8988T (cell line): ENCODE measurements around the gene ADIPOR1.
"Not testable (repeated sequence)": the region's sequence is repeated elsewhere in the genome, so short reads cannot be mapped to it uniquely, and the experiment has no call there.

Source experiments
- DNase-seq: peaks from one replicate; pipeline ENCODE4 v3.0.0; 2011

Gene ADIPOR1

DNA sequence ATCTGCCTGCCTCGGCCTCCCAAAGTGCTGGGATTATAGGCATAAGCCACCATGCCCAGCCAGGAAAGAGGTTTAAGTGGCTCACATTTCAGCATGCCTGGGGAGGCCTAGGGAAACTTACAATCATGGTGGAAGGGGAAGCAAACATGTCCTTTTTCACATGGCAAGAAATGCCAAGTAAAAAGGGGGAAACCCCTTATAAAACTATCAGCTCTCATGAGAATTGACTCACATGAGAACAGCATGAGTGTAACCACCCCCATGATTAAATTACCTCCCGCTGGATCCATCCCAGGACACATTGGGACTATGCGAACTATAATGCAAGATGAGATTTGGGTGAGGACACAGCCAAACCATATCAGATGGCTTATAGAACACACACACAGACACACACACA lies 22.3 kb downstream of the ADIPOR1 start:
- no peak for DNase-seq

DNA sequence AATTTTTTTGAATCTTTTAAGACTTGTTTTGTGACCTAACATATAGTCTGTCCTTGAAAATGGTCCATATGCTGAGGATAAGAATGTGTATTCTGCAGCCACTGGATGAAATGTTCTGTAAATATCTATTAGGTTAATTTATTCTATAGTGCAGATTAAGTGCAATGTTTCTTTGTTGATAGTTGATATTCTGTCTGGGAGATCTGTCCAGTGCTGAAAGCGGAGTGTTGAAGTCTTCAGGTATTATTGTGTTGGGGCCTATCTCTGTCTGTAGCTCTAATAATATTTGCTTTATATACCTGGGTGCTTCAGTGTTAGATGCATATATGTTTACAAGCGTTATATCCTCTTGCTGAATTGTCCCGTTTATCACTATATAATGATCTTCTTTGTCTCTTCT lies 23.4 kb downstream of the ADIPOR1 start:
- DNase-seq = no peak

DNA sequence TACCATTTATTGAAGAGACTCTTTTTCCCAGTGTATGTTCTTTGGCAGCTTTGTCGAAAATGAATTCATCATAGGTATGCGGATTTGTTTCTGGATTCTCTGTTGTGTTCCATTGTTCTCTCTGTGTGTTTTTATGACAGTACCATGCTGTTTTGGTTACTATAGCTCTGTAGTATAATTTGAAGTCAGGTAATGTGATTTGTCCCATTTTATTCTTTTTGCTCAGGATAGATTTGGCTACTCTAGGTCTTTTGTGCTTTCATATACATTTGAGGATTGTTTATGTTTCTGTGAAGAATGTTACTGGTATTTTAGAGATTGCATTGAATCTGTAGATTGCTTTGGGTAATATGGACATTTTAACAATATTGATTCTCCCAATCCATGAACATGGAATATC lies 25.6 kb downstream of the ADIPOR1 start:
- DNase-seq = no peak

- peak; percentile 82 for DNase-seq
Measured at GRCh38 chr1:202926581-202927491, 31.3 kb downstream of the ADIPOR1 start, which contains the start of gene KLHL12. TSS of gene KLHL12 (minus strand) at chr1:202927234. CDS start at chr1:202925162, 2,072 bp downstream.

DNA sequence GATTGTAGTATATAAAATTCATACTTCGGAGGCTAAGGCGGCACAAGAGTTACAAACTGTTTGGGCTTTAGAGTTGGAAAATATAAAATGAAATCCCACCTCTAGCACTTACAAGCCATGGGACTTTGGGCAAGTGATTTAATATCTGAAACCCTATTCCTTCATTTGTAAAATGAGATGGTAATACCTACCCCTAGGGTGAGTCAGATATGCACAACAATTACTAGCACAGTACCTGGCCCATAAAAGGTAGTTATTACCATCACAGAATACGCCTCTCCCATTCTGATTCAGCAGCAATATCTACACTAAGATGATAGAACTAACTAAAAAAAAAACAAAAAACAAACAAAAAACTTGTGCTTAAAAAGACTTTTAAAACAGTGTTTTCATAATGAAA lies 34.6 kb downstream of the ADIPOR1 start:
- no peak for DNase-seq

DNA sequence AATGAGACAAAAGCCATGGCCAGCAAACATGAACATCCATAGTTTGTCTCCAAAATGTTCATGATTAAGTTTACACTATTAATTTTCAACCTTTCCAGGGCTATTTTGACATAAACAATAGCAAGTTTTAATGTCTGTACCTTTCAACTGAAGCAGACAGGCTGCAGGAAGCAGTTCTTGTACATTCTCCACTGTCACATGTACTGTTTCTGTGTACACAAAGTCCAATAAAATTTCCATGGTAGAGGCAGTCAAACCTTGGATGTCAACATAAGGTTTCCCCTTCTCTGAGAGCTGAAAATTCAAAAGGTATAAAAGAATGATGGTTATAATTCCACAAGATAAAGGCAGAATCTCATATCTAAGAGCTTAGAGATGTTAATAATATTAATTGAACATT lies 38.5 kb downstream of the ADIPOR1 start:
- DNase-seq = no peak

GRCh38 chr1:202915146-202915545 lies 43.0 kb downstream of the ADIPOR1 start:
- no peak for DNase-seq

DNA sequence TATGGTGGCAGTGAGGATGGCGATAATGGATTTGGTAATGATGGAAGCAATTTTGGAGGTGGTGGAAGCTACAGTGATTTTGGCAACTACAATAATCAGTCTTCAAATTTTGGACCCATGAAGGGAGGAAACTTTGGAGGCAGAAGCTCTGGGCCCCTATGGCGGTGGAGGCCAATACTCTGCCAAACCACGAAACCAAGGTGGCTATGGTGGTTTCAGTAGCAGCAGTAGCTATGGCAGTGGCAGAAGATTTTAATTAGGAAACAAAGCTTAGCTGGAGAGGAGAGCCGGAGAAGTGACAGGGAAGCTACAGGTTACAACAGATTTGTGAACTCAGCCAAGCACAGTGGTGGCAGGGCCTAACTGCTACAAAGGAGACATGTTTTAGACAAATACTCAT lies 45.6 kb downstream of the ADIPOR1 start:
- DNase-seq = not testable (repeated sequence)

GRCh38 chr1:202909494-202909893 lies 48.6 kb downstream of the ADIPOR1 start:
- DNase-seq = no peak

GRCh38 chr1:202908998-202909397 lies 49.1 kb downstream of the ADIPOR1 start:
- DNase-seq = no peak

DNA sequence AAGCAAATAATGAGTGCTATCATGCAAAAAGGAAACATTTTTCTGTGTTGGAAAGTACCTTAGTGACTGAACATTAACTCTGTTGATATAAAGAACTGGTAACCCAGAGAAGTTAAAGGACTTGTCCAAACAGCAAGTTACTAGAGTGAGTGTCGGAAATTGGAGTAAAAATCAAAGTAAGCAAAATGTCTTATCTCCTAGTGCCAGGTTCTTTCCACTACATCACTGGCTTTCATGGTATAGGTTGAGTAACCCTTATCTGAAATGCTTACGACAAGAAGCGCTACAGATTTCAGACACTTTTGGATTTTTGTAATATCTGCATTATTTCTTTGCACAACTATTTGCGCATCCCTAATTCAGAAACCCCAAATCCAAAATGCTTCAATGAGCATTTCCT lies 52.8 kb downstream of the ADIPOR1 start:
- no peak for DNase-seq

GRCh38 chr1:202903808-202904207 lies 54.3 kb downstream of the ADIPOR1 start:
- not testable (repeated sequence) for DNase-seq

GRCh38 chr1:202901555-202901954 lies 56.6 kb downstream of the ADIPOR1 start:
- no peak for DNase-seq

GRCh38 chr1:202892501-202892900 lies 65.6 kb downstream of the ADIPOR1 start:
- DNase-seq = no peak
